Measurements from ENCODE around the gene KCNN3. TPM values are rescaled to one million over a fixed set of nuclear protein-coding genes. Genes with fewer than 3 reads are reported as not detected.
A peak's percentile ranks its signal among the peaks of the same experiment; 100 is the strongest.

KCNN3 gene
- total and polyA plus RNA-seq, 2 donors (not counting 1 experiment from before 2014, with no cell fraction given) = 0.17 to 0.82 TPM

GRCh38 chr1:154870734-154871133 is 653 bp upstream of the KCNN3 start:
- H3K4me1 ChIP-seq (ENCODE audit: control insufficient read depth in 2 of 2, insufficient read depth in 2 of 2, low read length in 2 of 2) = peaks cover 32 to 36% of the 10 kb centered on the region in 2 donors
- no peaks in the 10 kb centered on the region for H4K20me1 ChIP-seq (ENCODE audit: control insufficient read depth, insufficient read depth, low read length, poor library complexity, severe bottlenecking)
- peaks cover 42% of the 10 kb centered on the region for H3K4me1 Mint-ChIP-seq
- peaks cover 0 to 16% (median 0%) of the 10 kb centered on the region in 3 donors for H3K9me3 ChIP-seq (ENCODE audit: control extremely low read depth in 1 of 3, control insufficient read depth in 2 of 3, insufficient read depth in 1 of 3, low read length in 2 of 3)
- H3K9ac ChIP-seq (ENCODE audit: low read length) = peak overlapping the region; percentile 25
- DNase-seq = no peak
- TF ChIP-seq EZH2 (IDR thresholded peaks at IDR 0.05; ENCODE audit: borderline replicate concordance, insufficient read depth, low read depth, low read length, poor library complexity, severe bottlenecking) = no peak
- TF ChIP-seq CTCF (IDR thresholded peaks at IDR 0.05) = no peak
- no peak overlapping the region for H3K27ac ChIP-seq (ENCODE audit: low read length in 2 of 2)
- ChIA-PET POLR2A (interaction anchor here (0.5 to 1.0 kb wide), 2 partner anchors 67 to 883 kb away, joined by 3 read pairs; no protein-coding TSS in a partner anchor), CTCF (interaction anchor here (0.8 to 2.2 kb wide), 6 partner anchors 8 to 311 kb away, joined by 3 to 13 read pairs (median 5); no protein-coding TSS in a partner anchor)
- peaks cover 0 to 34% (median 18%) of the 10 kb centered on the region in 4 experiments for H3K27me3 ChIP-seq (replicated peaks in 1 of 4; ENCODE audit: control extremely low read depth in 1 of 4, control insufficient read depth in 3 of 4, insufficient read depth in 4 of 4, low read length in 3 of 4)
- no peaks in the 10 kb centered on the region for H3K79me2 ChIP-seq (ENCODE audit: control insufficient read depth, insufficient read depth, low read length)
- H3K4me3 Mint-ChIP-seq = no peak overlapping the region
- intact Hi-C loops (cut with micrococcal nuclease) = loop anchor here (1.0 to 5.0 kb wide), 2 partner anchors 67 to 312 kb away; partner anchors contain the start of genes PMVK and UBE2Q1
- ATAC-seq (ENCODE audit: low read depth) = no peak
- no peaks in the 10 kb centered on the region for H3K36me3 ChIP-seq (replicated peaks in 1 of 2; ENCODE audit: control extremely low read depth in 1 of 2, control insufficient read depth in 1 of 2, extremely low read depth in 1 of 2, insufficient read depth in 2 of 2, low read length in 1 of 2)
- peaks cover 43% of the 10 kb centered on the region for H3K27me3 Mint-ChIP-seq
- no CpG with 5 or more reads among the region's 6 CpGs for WGBS (ENCODE audit: insufficient coverage)
- peak overlapping the region; percentile 51 for H2AFZ ChIP-seq (ENCODE audit: insufficient read depth, low read depth, low read length, poor library complexity, severe bottlenecking)
- H3K9me3 Mint-ChIP-seq (ENCODE audit: insufficient read depth) = no peaks in the 10 kb centered on the region
- H3K4me2 ChIP-seq (replicated peaks; ENCODE audit: low read depth, low read length, poor library complexity, severe bottlenecking) = peak overlapping the region; percentile 72
- no peak overlapping the region for H3K27ac Mint-ChIP-seq
- no peak overlapping the region for H3K4me3 ChIP-seq (ENCODE audit: control extremely low read depth in 1 of 5, extremely low read depth in 1 of 5, insufficient read depth in 1 of 5, low read depth in 2 of 5, low read length in 4 of 5)

All from B cell (primary cell).